Posterior vena cava (tissue), 2 donors: Measurements from ENCODE around the gene BTBD17. TPM values are rescaled to one million over a fixed set of nuclear protein-coding genes. Genes with fewer than 3 reads are reported as not detected.

Experiments used
- DNase-seq: peaks from one replicate; pipeline ENCODE4 v3.0.0-alpha.2; 2020; ENCODE audit warnings: low spot score
- intact Hi-C, 2 donors: fragments of 100-400 bp; cut with DNase I; formaldehyde crosslinking; loops; one replicate each; pipeline versions ENCODE4 v1.14.1 to v1.14.2; 2022 to 2023
- total RNA-seq, 2 donors: library from RNA; stranded (reverse); fragmentation: NEBNext Ultra II Directional; extraction: Animal tissue kit (Norgen Biotek cat#: 25700); gene quantifications; one replicate each; pipeline ENCODE4 v1.2.1, GENCODE V29; 2021
- donor health status: DM: yes; HTN: yes; CAD: no.
- donor health status: DM: yes; HTN: yes; CAD: no.

BTBD17 gene
- total RNA-seq, 2 donors from 2014 or later, result not detected

DNA sequence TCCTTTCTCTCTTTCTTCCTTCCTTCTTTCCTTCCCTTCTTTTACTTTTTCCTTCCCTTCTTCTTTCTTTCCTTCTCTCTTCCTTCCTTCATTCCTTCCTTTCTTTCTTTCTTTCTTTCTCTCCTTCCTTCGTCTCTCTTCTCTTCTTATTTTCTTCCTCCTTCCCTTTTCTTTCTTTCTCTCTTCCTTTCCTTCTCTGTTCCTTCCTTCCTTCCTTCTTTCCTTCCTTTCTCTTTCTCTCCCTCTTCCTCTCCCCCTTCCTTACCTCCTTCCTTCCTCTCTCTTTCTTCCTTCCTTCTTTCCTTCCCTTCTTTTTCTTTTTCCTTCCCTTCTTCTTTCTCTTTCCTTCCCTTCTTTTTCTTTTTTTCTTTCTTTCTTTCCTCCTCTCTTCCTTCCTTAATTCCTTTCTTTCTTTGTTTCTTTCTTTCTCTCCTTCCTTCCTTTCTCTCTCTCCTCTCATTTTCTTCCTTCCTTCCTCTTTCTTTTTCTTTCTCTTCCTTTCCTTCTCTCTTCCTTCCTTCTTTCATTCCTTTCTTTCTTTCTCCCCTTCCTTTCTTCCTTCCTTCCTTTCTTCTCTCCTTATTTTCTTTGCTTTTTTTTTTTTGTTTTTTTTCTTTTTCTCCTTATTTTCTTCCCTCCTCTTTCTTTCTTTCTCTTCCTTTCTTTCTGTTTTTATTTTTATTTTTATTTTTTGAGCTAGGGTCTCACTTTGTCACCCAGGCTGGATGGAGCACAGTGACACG, 28.4 kb upstream of the BTBD17 start:
- intact Hi-C loops, result no loop called here
- DNase-seq, result no peak

DNA sequence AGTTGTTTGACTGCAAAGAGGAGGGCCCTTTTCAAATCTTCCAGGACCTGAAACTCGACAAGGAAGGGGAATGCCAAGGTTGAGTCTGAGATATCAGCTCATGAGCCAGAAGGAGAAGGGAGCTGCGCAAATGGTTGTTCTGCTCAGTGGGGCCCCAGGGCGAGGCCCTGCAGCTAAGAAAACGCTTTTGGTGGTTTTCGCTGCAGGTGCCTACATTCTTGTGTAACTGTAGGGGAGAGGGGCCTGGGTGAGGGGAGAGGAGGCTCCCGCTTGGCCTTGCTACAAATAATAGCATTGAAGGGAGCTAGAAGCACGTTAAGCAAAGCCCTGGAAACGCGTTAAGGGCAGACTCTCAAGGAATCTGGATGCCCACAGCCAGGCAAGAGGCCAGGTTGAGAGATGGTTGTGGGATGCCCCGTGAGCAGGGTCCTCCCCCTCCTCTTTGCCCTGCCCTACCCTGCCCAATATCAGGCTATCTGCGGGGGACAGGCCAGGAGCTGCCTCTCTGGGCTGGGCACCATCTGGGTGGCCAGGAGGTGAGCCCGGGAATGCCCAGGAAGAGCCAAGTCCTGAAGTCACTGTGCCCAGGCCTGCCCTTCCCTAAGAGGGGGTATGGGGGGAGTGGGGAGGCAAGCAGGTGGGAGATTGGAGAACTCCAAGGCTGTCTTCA, 27.6 kb upstream of the BTBD17 start:
- intact Hi-C loops, result no loop called here
- no peak for DNase-seq

DNA sequence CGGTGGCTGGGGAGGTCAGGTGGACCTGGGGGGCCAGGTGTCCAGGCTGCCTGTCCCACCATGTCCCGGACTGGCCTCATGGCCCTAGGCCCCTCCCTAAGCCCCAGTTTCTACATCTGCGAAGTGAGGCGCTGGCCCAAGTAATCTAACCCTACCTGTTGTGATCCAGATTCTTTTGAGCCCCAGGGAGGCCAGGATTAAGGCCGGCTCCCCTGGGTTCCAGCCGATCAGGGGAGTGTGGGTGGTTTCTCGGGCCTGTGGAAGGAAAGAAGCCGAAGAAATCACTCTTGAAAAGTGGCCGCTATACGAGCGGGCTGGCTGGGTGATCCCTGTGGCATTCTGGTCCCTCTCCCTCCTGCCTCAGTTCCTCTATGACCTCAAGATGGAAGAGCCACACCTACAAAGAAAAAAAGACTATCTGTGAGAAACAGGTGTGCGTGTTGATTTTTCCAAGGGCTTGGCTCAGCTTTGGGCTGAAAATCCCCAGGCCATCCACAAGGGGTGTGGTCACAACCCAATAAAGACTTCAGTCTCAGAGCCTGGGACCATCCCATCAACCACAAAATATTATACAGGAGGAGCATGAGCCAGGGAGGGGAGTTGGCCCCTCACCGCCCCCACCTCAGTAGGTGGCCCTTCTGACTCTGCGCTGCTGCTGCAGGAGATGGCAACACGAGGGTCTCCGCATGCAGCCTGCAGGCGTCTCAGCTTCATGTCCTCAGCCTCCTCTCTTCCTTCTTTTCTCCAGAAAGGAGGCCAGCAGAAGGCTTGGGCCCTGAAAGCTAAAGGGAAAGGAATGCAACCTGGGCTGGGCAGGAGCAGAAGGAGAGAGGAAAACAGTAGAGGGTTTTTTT, 25.9 kb upstream of the BTBD17 start:
- intact Hi-C loops, result no loop called here
- DNase-seq, result no peak

GRCh38 chr17:74386386-74386785, 24.7 kb upstream of the BTBD17 start:
- intact Hi-C loops, result no loop called here
- DNase-seq, result no peak

DNA sequence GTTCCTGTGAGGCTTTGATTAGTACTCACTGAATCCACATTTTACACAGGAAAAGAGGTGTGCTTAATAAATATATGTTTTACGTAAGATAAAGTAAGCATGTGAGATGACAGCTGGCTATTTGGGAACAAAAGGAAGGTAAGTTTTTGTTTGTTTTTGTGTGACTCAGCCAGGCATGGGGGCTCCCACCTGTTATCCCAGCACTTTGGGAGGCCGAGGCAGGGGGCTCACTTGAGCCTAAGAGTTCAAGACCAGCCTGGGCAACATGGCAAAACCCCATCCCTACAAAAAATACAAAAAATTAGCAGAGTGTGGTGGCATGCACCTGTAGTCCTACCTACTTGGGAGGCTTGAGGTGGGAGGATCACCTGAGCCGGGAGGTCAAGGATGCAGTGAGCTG, 23.5 kb upstream of the BTBD17 start:
- intact Hi-C loops, result no loop called here
- no peak for DNase-seq

- no peak for DNase-seq
These were observed 21.5 kb upstream of the BTBD17 start for GRCh38 chr17:74383141-74383540.

DNA sequence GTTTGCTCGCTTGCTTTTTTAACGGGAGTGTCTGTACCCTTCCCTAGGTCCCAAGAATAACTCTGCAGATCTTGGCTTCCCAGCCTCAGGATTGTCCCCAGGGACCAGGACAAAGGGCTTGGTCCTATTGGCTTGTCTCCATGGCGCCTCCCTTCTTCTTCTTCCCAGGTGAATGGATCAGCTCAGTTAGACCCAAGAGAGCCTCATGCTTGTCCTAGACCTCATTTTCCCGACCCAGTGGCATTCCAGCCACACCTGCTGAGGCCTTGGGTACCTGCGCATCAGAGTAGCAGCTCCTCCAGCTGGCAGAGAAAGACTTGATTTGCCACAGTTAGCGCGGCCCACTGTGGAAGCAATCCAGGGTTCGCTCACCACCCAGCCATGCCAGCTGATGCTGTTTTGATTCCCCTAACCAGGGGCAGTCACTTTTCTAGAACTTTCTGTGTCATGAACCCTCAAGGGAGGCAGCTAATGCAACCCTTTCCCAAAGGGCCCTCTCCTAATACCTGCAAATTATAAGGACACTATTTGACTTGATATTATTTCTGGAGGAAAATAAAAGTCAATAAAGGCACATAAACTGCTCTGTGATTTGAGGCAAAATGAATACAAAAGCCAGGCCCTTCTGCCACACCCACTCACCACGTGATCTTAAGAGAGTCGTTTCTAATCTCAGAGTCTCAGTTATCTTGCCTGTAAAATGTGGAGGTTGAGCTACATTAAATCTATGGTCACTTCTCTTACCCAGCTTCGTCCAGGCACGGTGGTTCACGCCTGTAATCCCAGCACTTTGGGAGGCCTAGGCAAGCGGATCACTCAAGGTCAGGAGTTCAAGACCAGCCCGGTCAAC, 19.5 kb upstream of the BTBD17 start:
- intact Hi-C loops, result no loop called here
- no peak for DNase-seq

More at GRCh38 chr17:74383141-74383540, 21.5 kb upstream of the BTBD17 start:
- intact Hi-C loops, result no loop called here

GRCh38 chr17:74380086-74380958, 18.7 kb upstream of the BTBD17 start:
- intact Hi-C loops, result no loop called here
- DNase-seq, result no peak

DNA sequence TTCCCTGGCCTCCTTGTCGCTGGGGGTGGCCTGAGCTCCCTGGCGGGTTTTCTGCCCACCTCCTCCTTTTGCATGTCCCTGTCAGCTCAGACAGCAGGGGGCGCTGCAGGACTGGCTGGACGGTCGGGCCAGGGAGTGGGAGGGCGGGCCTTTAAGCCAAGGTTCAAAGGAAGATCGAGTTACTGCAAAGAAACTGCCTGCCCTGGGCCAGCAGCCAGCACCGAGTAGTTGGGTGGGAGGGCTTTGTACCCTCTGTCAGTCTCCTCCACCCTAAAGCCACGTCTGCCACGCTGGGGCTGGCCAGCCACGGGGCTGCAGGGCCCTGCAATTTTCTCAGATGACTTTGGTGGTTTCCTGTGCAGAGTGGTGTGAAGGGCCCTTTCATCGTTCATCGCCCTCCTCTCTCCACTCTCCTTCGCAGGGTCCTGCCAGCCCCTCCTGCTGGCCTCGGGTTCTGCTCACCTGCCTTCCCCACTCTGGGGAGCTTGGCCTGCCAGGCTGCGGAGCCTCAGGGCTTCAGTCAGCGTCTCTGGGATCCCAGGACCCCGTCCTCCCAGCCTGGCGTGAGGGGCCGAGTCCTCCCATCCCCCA, 17.9 kb upstream of the BTBD17 start:
- DNase-seq, result peak; percentile 97
- intact Hi-C loops, result loop anchor here (2.0 to 5.0 kb wide), 2 partner anchors 78 to 79 kb away; no protein-coding TSS in a partner anchor

DNA sequence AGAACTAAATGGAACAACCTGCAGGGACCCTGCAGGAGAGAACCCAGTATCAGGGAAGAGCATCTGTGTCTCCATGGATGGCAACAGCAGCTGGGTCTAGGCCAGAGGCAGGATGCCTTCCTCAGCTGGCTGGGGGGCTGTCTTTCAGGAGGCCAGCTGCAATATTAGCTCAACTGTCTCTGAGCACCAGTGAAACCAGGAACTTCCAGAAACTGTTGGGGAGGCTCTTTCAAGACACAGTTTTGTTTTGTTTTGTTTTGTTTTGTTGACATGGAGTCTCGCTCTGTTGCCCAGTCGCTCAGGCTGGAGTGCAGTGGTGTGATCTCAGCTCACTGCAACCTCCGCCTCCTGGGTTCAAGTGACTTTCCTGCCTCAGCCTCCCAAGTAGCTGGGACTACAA, 13.2 kb upstream of the BTBD17 start:
- no peak for DNase-seq
- intact Hi-C loops, result loop anchor here in 1 of 2 donors (5.0 kb wide), 1 partner anchor 82 kb away; no protein-coding TSS in a partner anchor

- DNase-seq, result no peak
- intact Hi-C loops, result no loop called here
These were observed 12.4 kb upstream of the BTBD17 start for GRCh38 chr17:74373838-74374606.

DNA sequence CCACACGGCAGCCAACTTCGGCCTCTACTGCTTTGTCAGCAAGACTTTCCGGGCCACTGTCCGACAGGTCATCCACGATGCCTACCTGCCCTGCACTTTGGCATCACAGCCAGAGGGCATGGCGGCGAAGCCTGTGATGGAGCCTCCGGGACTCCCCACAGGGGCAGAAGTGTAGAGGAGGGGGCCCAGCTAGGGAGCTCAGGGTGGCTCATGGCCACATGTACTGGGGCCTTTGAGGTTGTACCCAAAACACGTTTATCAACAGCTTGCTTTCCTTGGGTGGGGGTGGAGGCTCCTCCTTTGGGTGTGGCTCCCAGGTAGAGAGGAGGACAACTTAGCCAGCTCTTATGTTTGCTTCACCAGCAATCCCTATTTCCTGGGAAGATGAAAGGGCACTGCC, 10.8 kb upstream of the BTBD17 start:
- no peak for DNase-seq
- intact Hi-C loops, result no loop called here

- intact Hi-C loops, result no loop called here
- no peak for DNase-seq
These were observed 10.0 kb upstream of the BTBD17 start for GRCh38 chr17:74371653-74372147.

- intact Hi-C loops, result no loop called here
- DNase-seq, result no peak
These were observed 8.2 kb upstream of the BTBD17 start for GRCh38 chr17:74369665-74370490.

DNA sequence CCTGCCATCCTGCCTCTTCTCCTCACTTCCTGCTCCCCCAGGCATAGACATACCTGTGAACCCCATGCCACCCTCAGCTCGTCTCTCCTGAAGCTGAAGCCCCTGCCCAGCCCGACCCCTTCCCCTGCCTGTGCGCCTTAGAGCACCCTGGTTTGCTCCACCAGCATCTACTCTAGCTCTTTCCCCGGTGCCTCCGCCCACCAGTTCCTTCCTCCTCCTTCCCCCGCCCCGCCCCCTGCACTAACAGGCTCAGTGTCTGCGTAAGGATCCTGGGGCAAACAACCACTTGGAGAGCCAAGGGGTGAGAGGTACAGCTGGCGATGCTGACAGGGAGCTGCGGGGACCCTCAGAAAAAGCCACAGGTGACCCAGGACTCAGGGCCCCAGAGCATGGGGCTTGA, 7.6 kb upstream of the BTBD17 start:
- DNase-seq, result peak; percentile 90
- intact Hi-C loops, result no loop called here
